B cell (primary cell): Measurements from ENCODE around the gene GABRR3. TPM values are rescaled to one million over a fixed set of nuclear protein-coding genes. Genes with fewer than 3 reads are reported as not detected.

ENCODE experiments used
- ATAC-seq: fragments of 200-7000 bp; cut with Tn5 transposase; one replicate; pipeline ENCODE4 v1.10.0; 2021; ENCODE audit warnings: low read depth, mild to moderate bottlenecking, moderate number of reproducible peaks, moderate library complexity
- CTCF ChIA-PET: fragments of 350-600 bp; sonication (Branson Sonifier 250); formaldehyde crosslinking; loops from one replicate; lab custom pipeline; 2021; ENCODE audit warnings: antibody characterized with exemption, inconsistent platforms; lab: Charles Lee
- POLR2A ChIA-PET: fragments of 350-600 bp; sonication (Branson Sonifier 250); formaldehyde crosslinking; loops from one replicate; lab custom pipeline; 2021; ENCODE audit warnings: antibody characterized with exemption; lab: Charles Lee
- DNase-seq: peaks from one replicate; pipeline ENCODE4 v3.0.0; 2013
- H2AFZ ChIP-seq: 2 replicates; pipeline ENCODE4 v1.6.1; 2012; ENCODE audit warnings: mild to moderate bottlenecking, low read depth, low read length; ENCODE audit not compliant: insufficient read depth, poor library complexity, severe bottlenecking
- H3K27ac ChIP-seq, 2 donors: 1 replicate in 1 of 2; 2 replicates in 1 of 2; pipeline ENCODE4 v1.5.1; 2012 to 2013; ENCODE audit warnings: low read length in 2 of 2, mild to moderate bottlenecking in 2 of 2, moderate library complexity in 1 of 2
- H3K27me3 ChIP-seq, 4 experiments: fragments of 200-600 bp in 1 of 4; sonication (generic) in 1 of 4; replicated peaks in 1 of 4; 1 replicate in 2 of 4; 2 replicates in 2 of 4; pipeline versions ENCODE4 v1.6.1 to v1.7.0; 2013 to 2016; ENCODE audit warnings: low read length in 3 of 4, mild to moderate bottlenecking in 2 of 4, mixed read lengths in 1 of 4, moderate library complexity in 1 of 4; ENCODE audit not compliant: insufficient read depth in 4 of 4, control insufficient read depth in 3 of 4; ENCODE audit errors: control extremely low read depth in 1 of 4
- H3K36me3 ChIP-seq, 2 experiments: replicated peaks in 1 of 2; 1 replicate in 1 of 2; 2 replicates in 1 of 2; pipeline versions ENCODE4 v1.6.1 to v1.7.1; 2013; ENCODE audit warnings: low read length in 1 of 2; ENCODE audit not compliant: insufficient read depth in 2 of 2, control insufficient read depth in 1 of 2; ENCODE audit errors: control extremely low read depth in 1 of 2, extremely low read depth in 1 of 2
- H3K4me1 ChIP-seq, 2 donors: fragments of 200-600 bp in 1 of 2; sonication (generic) in 1 of 2; 1 replicate in 1 of 2; 2 replicates in 1 of 2; pipeline versions ENCODE4 v1.5.1 to v1.6.1; 2013 to 2017; ENCODE audit warnings: low read length in 2 of 2; ENCODE audit not compliant: control insufficient read depth in 2 of 2, insufficient read depth in 2 of 2
- H3K4me2 ChIP-seq: replicated peaks from 2 replicates; pipeline ENCODE3; 2012; ENCODE audit warnings: mild to moderate bottlenecking, low read depth, low read length; ENCODE audit not compliant: poor library complexity, severe bottlenecking
- H3K4me3 ChIP-seq, 5 experiments: fragments of 200-600 bp in 1 of 5; sonication (generic) in 1 of 5; 1 replicate in 3 of 5; 2 replicates in 2 of 5; pipeline versions ENCODE4 v1.5.1 to v1.7.0; 2011 to 2016; ENCODE audit warnings: low read length in 4 of 5, mild to moderate bottlenecking in 4 of 5, low read depth in 2 of 5, control low read depth in 1 of 5, moderate library complexity in 1 of 5; ENCODE audit not compliant: insufficient read depth in 1 of 5; ENCODE audit errors: control extremely low read depth in 1 of 5, extremely low read depth in 1 of 5
- H3K79me2 ChIP-seq: fragments of 200-600 bp; sonication (generic); one replicate; pipeline ENCODE4 v1.6.0; 2016; ENCODE audit warnings: low read length; ENCODE audit not compliant: control insufficient read depth, insufficient read depth
- H3K9ac ChIP-seq: fragments of 200-600 bp; sonication (generic); 2 replicates; pipeline ENCODE4 v1.6.1; 2017; ENCODE audit warnings: mild to moderate bottlenecking, low read length, moderate library complexity
- H3K9me3 ChIP-seq, 3 donors: one replicate each; pipeline versions ENCODE4 v1.6.1 to v1.7.1; 2013; ENCODE audit warnings: low read length in 2 of 3; ENCODE audit not compliant: control insufficient read depth in 2 of 3, insufficient read depth in 1 of 3; ENCODE audit errors: control extremely low read depth in 1 of 3
- H4K20me1 ChIP-seq: 2 replicates; pipeline ENCODE4 v1.6.0; 2012; ENCODE audit warnings: mild to moderate bottlenecking, low read length; ENCODE audit not compliant: insufficient read depth, control insufficient read depth, poor library complexity, severe bottlenecking
- H3K27ac Mint-ChIP-seq: one replicate; pipeline ENCODE4 v1.8.0; 2021; ENCODE audit warnings: mixed read lengths
- H3K27me3 Mint-ChIP-seq: one replicate; pipeline ENCODE4 v1.8.0; 2021; ENCODE audit warnings: mixed read lengths
- H3K4me1 Mint-ChIP-seq: one replicate; pipeline ENCODE4 v1.8.0; 2021; ENCODE audit warnings: mixed read lengths
- H3K4me3 Mint-ChIP-seq: one replicate; pipeline ENCODE4 v1.8.0; 2021; ENCODE audit warnings: mixed read lengths
- H3K9me3 Mint-ChIP-seq: one replicate; pipeline ENCODE4 v1.8.0; 2022; ENCODE audit warnings: mixed read lengths; ENCODE audit not compliant: insufficient read depth
- CTCF ChIP-seq: fragments of 200-600 bp; IDR thresholded peaks from one replicate; pipeline ENCODE4 v1.8.0; 2022; ENCODE audit warnings: antibody characterized with exemption, mild to moderate bottlenecking
- EZH2 ChIP-seq: IDR thresholded peaks from 2 replicates; pipeline ENCODE4 v1.6.1; 2012; ENCODE audit warnings: borderline replicate concordance, low read depth, mild to moderate bottlenecking, moderate library complexity, low read length; ENCODE audit not compliant: insufficient read depth, poor library complexity, severe bottlenecking
- whole genome bisulfite sequencing: methylation state at CpG from one replicate; pipeline ENCODE4 v1.1.5; 2013; ENCODE audit warnings: missing lambda C conversion rate; ENCODE audit not compliant: insufficient coverage; 5-methylcytosine and 5-hydroxymethylcytosine counted together
- intact Hi-C: fragments of 100-400 bp; cut with micrococcal nuclease; formaldehyde crosslinking; loops from one replicate; pipeline ENCODE4 v1.10.0; 2022
- polyA plus RNA-seq: library from polyadenylated mRNA; depleted of rRNA; stranded (reverse); fragments of >200 nt; gene quantifications from 2 replicates; pipeline ENCODE4 v1.2.3, GENCODE V29; 2012
- total RNA-seq, 2 donors: library from RNA; stranded (reverse); fragments of 120-200 nt in 1 of 2; gene quantifications; 1 replicate in 1 of 2; 2 replicates in 1 of 2; pipeline versions ENCODE4 v1.2.3 to v1.2.4, GENCODE V29; 2013 to 2022

GABRR3 gene
- total and polyA plus RNA-seq, 2 donors (not counting 1 experiment from before 2014, with no cell fraction given): not detected

GRCh38 chr3:97948351-97949109 is 86.6 kb downstream of the GABRR3 start:
- no peak overlapping the region for H3K4me3 Mint-ChIP-seq
- H3K27ac Mint-ChIP-seq: no peak overlapping the region
- H3K9ac ChIP-seq: no peak overlapping the region
- no peaks in the 10 kb centered on the region for H3K27me3 Mint-ChIP-seq
- DNase-seq (no peak), ATAC-seq (no peak)
- no peak overlapping the region for H3K27ac ChIP-seq
- POLR2A ChIA-PET: no interaction called here
- H2AFZ ChIP-seq: no peak overlapping the region
- H3K4me3 ChIP-seq: no peak overlapping the region
- peaks cover 0 to 89% of the 10 kb centered on the region in 2 experiments for H3K36me3 ChIP-seq
- H3K4me2 ChIP-seq: no peak overlapping the region
- H3K9me3 ChIP-seq: no peaks in the 10 kb centered on the region
- H3K79me2 ChIP-seq: no peaks in the 10 kb centered on the region
- WGBS: 100% methylated on average over 4 of the region's 5 CpGs
- H4K20me1 ChIP-seq: no peaks in the 10 kb centered on the region
- H3K9me3 Mint-ChIP-seq: no peaks in the 10 kb centered on the region
- no peaks in the 10 kb centered on the region for H3K4me1 Mint-ChIP-seq
- H3K27me3 ChIP-seq: no peaks in the 10 kb centered on the region
- TF ChIP-seq EZH2: no peak
- no peak for TF ChIP-seq CTCF
- CTCF ChIA-PET: no interaction called here
- intact Hi-C loops: no loop called here
- no peaks in the 10 kb centered on the region for H3K4me1 ChIP-seq

- Histone ChIP-seq H3K36me3 (peaks cover 2 to 52% of the 10 kb centered on the region in 2 experiments), H3K79me2 (no peaks in the 10 kb centered on the region), H2AFZ (no peak overlapping the region), H3K4me2 (no peak overlapping the region), H3K9ac (no peak overlapping the region), H3K4me3 (no peak overlapping the region), H3K9me3 (no peaks in the 10 kb centered on the region), H4K20me1 (no peaks in the 10 kb centered on the region), H3K4me1 (no peaks in the 10 kb centered on the region), H3K27ac (no peak overlapping the region), H3K27me3 (no peaks in the 10 kb centered on the region)
- WGBS: 86% methylated on average over 1 of the region's 4 CpGs
- no peaks in the 10 kb centered on the region for H3K27me3 Mint-ChIP-seq
- H3K4me1 Mint-ChIP-seq: no peaks in the 10 kb centered on the region
- POLR2A ChIA-PET: no interaction called here
- TF ChIP-seq CTCF (no peak), EZH2 (no peak)
- no peak overlapping the region for H3K27ac Mint-ChIP-seq
- intact Hi-C loops: no loop called here
- DNase-seq: no peak
- H3K9me3 Mint-ChIP-seq: no peaks in the 10 kb centered on the region
- CTCF ChIA-PET: no interaction called here
- no peak for ATAC-seq
- no peak overlapping the region for H3K4me3 Mint-ChIP-seq
Measured at GRCh38 chr3:97942801-97943546, 92.1 kb downstream of the GABRR3 start.
